ENCODE results near the gene TM4SF18.
A peak's percentile ranks its signal among the peaks of the same experiment; 100 is the strongest.
"Not testable (repeated sequence)": the region's sequence is repeated elsewhere in the genome, so short reads cannot be mapped to it uniquely, and the experiment has no call there.

Gene TM4SF18

GRCh38 chr3:149368674-149369497 is 35.5 kb upstream of the TM4SF18 start:
- no peak for DNase-seq

- no peak for DNase-seq
These were observed 34.8 kb upstream of the TM4SF18 start for GRCh38 chr3:149368201-149368673.

- DNase-seq, result peak; percentile 61
These were observed 33.8 kb upstream of the TM4SF18 start for GRCh38 chr3:149366941-149367840.

- DNase-seq, result no peak
These were observed 32.6 kb upstream of the TM4SF18 start for GRCh38 chr3:149366031-149366430.

GRCh38 chr3:149364624-149365023 is 31.2 kb upstream of the TM4SF18 start:
- no peak for DNase-seq

- peak; percentile 65 for DNase-seq
These were observed 29.6 kb upstream of the TM4SF18 start for GRCh38 chr3:149363053-149363452.

GRCh38 chr3:149362366-149362765 is 28.9 kb upstream of the TM4SF18 start:
- peak; percentile 56 for DNase-seq

GRCh38 chr3:149356630-149357029 is 23.2 kb upstream of the TM4SF18 start:
- no peak for DNase-seq

GRCh38 chr3:149356044-149356592 is 22.7 kb upstream of the TM4SF18 start:
- no peak for DNase-seq

- no peak for DNase-seq
These were observed 20.2 kb upstream of the TM4SF18 start for GRCh38 chr3:149353581-149354184.

GRCh38 chr3:149352556-149352955 is 19.1 kb upstream of the TM4SF18 start:
- DNase-seq, result peak; percentile 64

GRCh38 chr3:149343951-149344350 is 10.5 kb upstream of the TM4SF18 start:
- DNase-seq, result no peak

GRCh38 chr3:149342413-149343380 is 9.3 kb upstream of the TM4SF18 start:
- peak; percentile 80 for DNase-seq

- DNase-seq, result peak; percentile 65
These were observed 7.0 kb upstream of the TM4SF18 start for GRCh38 chr3:149340310-149340933.

GRCh38 chr3:149339931-149340309 is 6.5 kb upstream of the TM4SF18 start:
- DNase-seq, result peak; percentile 99

GRCh38 chr3:149337486-149337885 is 4.0 kb upstream of the TM4SF18 start:
- not testable (repeated sequence) for DNase-seq

- DNase-seq, result no peak
These were observed 3.5 kb upstream of the TM4SF18 start for GRCh38 chr3:149336925-149337324.

GRCh38 chr3:149332771-149333170 is 665 bp downstream of the TM4SF18 start:
- peak; percentile 24 for DNase-seq

GRCh38 chr3:149332227-149332765 is 1.1 kb downstream of the TM4SF18 start:
- DNase-seq, result peak; percentile 42

GRCh38 chr3:149331396-149331795 is 2.0 kb downstream of the TM4SF18 start:
- no peak for DNase-seq

All from fibroblast of skin of back (primary cell).